Activated naive CD8-positive, alpha-beta T cell (primary cell): ENCODE measurements around the gene ARPC1A.
"Not testable (repeated sequence)": the region's sequence is repeated elsewhere in the genome, so short reads cannot be mapped to it uniquely, and the experiment has no call there.

Experiments
- H3K27ac Mint-ChIP-seq: one replicate; pipeline ENCODE4 v1.8.0; 2021; ENCODE audit warnings: mixed read lengths
- H3K27me3 Mint-ChIP-seq: one replicate; pipeline ENCODE4 v1.8.0; 2021; ENCODE audit warnings: mixed read lengths
- H3K36me3 Mint-ChIP-seq: one replicate; pipeline ENCODE4 v1.8.0; 2021; ENCODE audit warnings: mixed read lengths
- H3K4me1 Mint-ChIP-seq: one replicate; pipeline ENCODE4 v1.8.0; 2021; ENCODE audit warnings: low read depth, mixed read lengths
- H3K4me3 Mint-ChIP-seq: one replicate; pipeline ENCODE4 v1.8.0; 2021; ENCODE audit warnings: mild to moderate bottlenecking, mixed read lengths
- H3K9me3 Mint-ChIP-seq: one replicate; pipeline ENCODE4 v1.8.0; 2021; ENCODE audit warnings: low read depth, mixed read lengths

ARPC1A gene

GRCh38 chr7:99344061-99344647 lies 18.5 kb downstream of the ARPC1A start:
- no peaks in the 10 kb centered on the region for H3K4me1 Mint-ChIP-seq
- no peaks in the 10 kb centered on the region for H3K27me3 Mint-ChIP-seq
- H3K36me3 Mint-ChIP-seq = peaks cover 9% of the 10 kb centered on the region
- no peak overlapping the region for H3K4me3 Mint-ChIP-seq
- no peak overlapping the region for H3K27ac Mint-ChIP-seq
- no peaks in the 10 kb centered on the region for H3K9me3 Mint-ChIP-seq

- H3K27me3 Mint-ChIP-seq, H3K9me3 Mint-ChIP-seq, H3K36me3 Mint-ChIP-seq, H3K4me3 Mint-ChIP-seq, H3K4me1 Mint-ChIP-seq: not testable (repeated sequence)
- H3K27ac Mint-ChIP-seq = peak overlapping the region; percentile 50
These were observed 24.9 kb downstream of the ARPC1A start for GRCh38 chr7:99350641-99351040.

GRCh38 chr7:99352247-99352646 lies 26.5 kb downstream of the ARPC1A start:
- Mint-ChIP-seq H3K4me3 (no peak overlapping the region), H3K4me1 (no peaks in the 10 kb centered on the region), H3K27ac (no peak overlapping the region), H3K9me3 (no peaks in the 10 kb centered on the region), H3K36me3 (peaks cover 4% of the 10 kb centered on the region), H3K27me3 (no peaks in the 10 kb centered on the region)

- no peaks in the 10 kb centered on the region for H3K9me3 Mint-ChIP-seq
- no peaks in the 10 kb centered on the region for H3K27me3 Mint-ChIP-seq
- peaks cover 6% of the 10 kb centered on the region for H3K36me3 Mint-ChIP-seq
- no peaks in the 10 kb centered on the region for H3K4me1 Mint-ChIP-seq
- H3K4me3 Mint-ChIP-seq = no peak overlapping the region
- no peak overlapping the region for H3K27ac Mint-ChIP-seq
These were observed 29.4 kb downstream of the ARPC1A start for GRCh38 chr7:99355098-99355497.

- H3K27me3 Mint-ChIP-seq = no peaks in the 10 kb centered on the region
- no peaks in the 10 kb centered on the region for H3K9me3 Mint-ChIP-seq
- peak overlapping the region; percentile 46 for H3K27ac Mint-ChIP-seq
- H3K36me3 Mint-ChIP-seq = peaks cover 2% of the 10 kb centered on the region
- H3K4me1 Mint-ChIP-seq = no peaks in the 10 kb centered on the region
- H3K4me3 Mint-ChIP-seq = no peak overlapping the region
These were observed 32.2 kb downstream of the ARPC1A start for GRCh38 chr7:99357701-99358490.

- not testable (repeated sequence) for H3K9me3 Mint-ChIP-seq, H3K27me3 Mint-ChIP-seq, H3K36me3 Mint-ChIP-seq, H3K4me3 Mint-ChIP-seq, H3K27ac Mint-ChIP-seq, H3K4me1 Mint-ChIP-seq
These were observed 32.8 kb downstream of the ARPC1A start for GRCh38 chr7:99358521-99358920.

- Mint-ChIP-seq H3K9me3 (no peaks in the 10 kb centered on the region), H3K27ac (no peak overlapping the region), H3K4me1 (no peaks in the 10 kb centered on the region), H3K36me3 (peaks cover 2% of the 10 kb centered on the region), H3K4me3 (no peak overlapping the region), H3K27me3 (no peaks in the 10 kb centered on the region)
These were observed 33.9 kb downstream of the ARPC1A start for GRCh38 chr7:99359465-99360154.

GRCh38 chr7:99362801-99363200 lies 37.1 kb downstream of the ARPC1A start:
- H3K36me3 Mint-ChIP-seq = peaks cover 2% of the 10 kb centered on the region
- H3K4me1 Mint-ChIP-seq = no peaks in the 10 kb centered on the region
- H3K4me3 Mint-ChIP-seq = no peak overlapping the region
- no peaks in the 10 kb centered on the region for H3K27me3 Mint-ChIP-seq
- no peaks in the 10 kb centered on the region for H3K9me3 Mint-ChIP-seq
- no peak overlapping the region for H3K27ac Mint-ChIP-seq

- Mint-ChIP-seq H3K9me3 (no peaks in the 10 kb centered on the region), H3K27ac (no peak overlapping the region), H3K4me3 (no peak overlapping the region), H3K36me3 (no peaks in the 10 kb centered on the region), H3K4me1 (no peaks in the 10 kb centered on the region), H3K27me3 (no peaks in the 10 kb centered on the region)
These were observed 37.6 kb downstream of the ARPC1A start for GRCh38 chr7:99363286-99363685.

- Mint-ChIP-seq H3K27ac (no peak overlapping the region), H3K9me3 (no peaks in the 10 kb centered on the region), H3K36me3 (no peaks in the 10 kb centered on the region), H3K4me3 (no peak overlapping the region), H3K27me3 (no peaks in the 10 kb centered on the region), H3K4me1 (no peaks in the 10 kb centered on the region)
These were observed 39.8 kb downstream of the ARPC1A start for GRCh38 chr7:99365318-99366141.

GRCh38 chr7:99366646-99367045 lies 40.9 kb downstream of the ARPC1A start:
- no peaks in the 10 kb centered on the region for H3K36me3 Mint-ChIP-seq
- H3K4me1 Mint-ChIP-seq = no peaks in the 10 kb centered on the region
- no peak overlapping the region for H3K4me3 Mint-ChIP-seq
- no peaks in the 10 kb centered on the region for H3K27me3 Mint-ChIP-seq
- H3K27ac Mint-ChIP-seq = no peak overlapping the region
- H3K9me3 Mint-ChIP-seq = no peaks in the 10 kb centered on the region

GRCh38 chr7:99368750-99369389 lies 43.2 kb downstream of the ARPC1A start:
- no peaks in the 10 kb centered on the region for H3K36me3 Mint-ChIP-seq
- no peak overlapping the region for H3K4me3 Mint-ChIP-seq
- H3K9me3 Mint-ChIP-seq = no peaks in the 10 kb centered on the region
- no peaks in the 10 kb centered on the region for H3K27me3 Mint-ChIP-seq
- H3K27ac Mint-ChIP-seq = no peak overlapping the region
- peaks cover 13% of the 10 kb centered on the region for H3K4me1 Mint-ChIP-seq

GRCh38 chr7:99369767-99370391 lies 44.2 kb downstream of the ARPC1A start:
- Mint-ChIP-seq H3K4me3 (no peak overlapping the region), H3K4me1 (peaks cover 13% of the 10 kb centered on the region), H3K9me3 (no peaks in the 10 kb centered on the region), H3K27me3 (no peaks in the 10 kb centered on the region), H3K36me3 (no peaks in the 10 kb centered on the region), H3K27ac (no peak overlapping the region)

GRCh38 chr7:99371376-99371920 lies 45.8 kb downstream of the ARPC1A start:
- Mint-ChIP-seq H3K4me3 (no peak overlapping the region), H3K9me3 (no peaks in the 10 kb centered on the region), H3K4me1 (peaks cover 20% of the 10 kb centered on the region), H3K27me3 (no peaks in the 10 kb centered on the region), H3K36me3 (no peaks in the 10 kb centered on the region), H3K27ac (no peak overlapping the region)
